ENCODE results near the gene RPL22. TPM values are rescaled to one million over a fixed set of nuclear protein-coding genes. Genes with fewer than 3 reads are reported as not detected.

RPL22 gene
- total RNA-seq, 4 donors from 2014 or later, result 75.5 to 237 (median 192) TPM

- Histone ChIP-seq H3K36me3 (peaks cover 0 to 16% (median 0%) of the 10 kb centered on the region in 3 donors), H3K9me3 (no peaks in the 10 kb centered on the region), H3K27me3 (peaks cover 3 to 59% (median 14%) of the 10 kb centered on the region in 4 donors), H3K27ac (no peak overlapping the region), H3K4me1 (peaks cover 14 to 44% (median 31%) of the 10 kb centered on the region in 3 donors), H3K4me3 (no peak overlapping the region)
- intact Hi-C loops (cut with DNase I), result no loop called here
- no peak for DNase-seq
- TF ChIP-seq POLR2A (IDR thresholded peaks at IDR 0.05), result no peak
- no peak for TF ChIP-seq CTCF (IDR thresholded peaks at IDR 0.05)
- 2 to 6% methylated on average over 5 to 6 of the region's 10 CpGs for WGBS, 2 donors
Observed at GRCh38 chr1:6181347-6181770, 18.0 kb downstream of the RPL22 start.

- TF ChIP-seq POLR2A (IDR thresholded peaks at IDR 0.05) (no peak), CTCF (IDR thresholded peaks at IDR 0.05) (no peak)
- H3K4me1 ChIP-seq, result peaks cover 14 to 42% (median 31%) of the 10 kb centered on the region in 3 donors
- DNase-seq, result no peak
- no peaks in the 10 kb centered on the region for H3K9me3 ChIP-seq
- WGBS, 2 donors, result 3 to 6% methylated on average over 15 to 16 of the region's 36 CpGs
- peaks cover 3 to 65% (median 14%) of the 10 kb centered on the region in 4 donors for H3K27me3 ChIP-seq
- peaks cover 0 to 12% (median 0%) of the 10 kb centered on the region in 3 donors for H3K36me3 ChIP-seq
- intact Hi-C loops (cut with DNase I), result no loop called here
- H3K27ac ChIP-seq, result peak overlapping the region in 1 of 4 donors; percentile 9
- H3K4me3 ChIP-seq, result peak overlapping the region in 2 of 4 donors; percentile 42 to 61
Observed at GRCh38 chr1:6180707-6181311, 18.6 kb downstream of the RPL22 start.

GRCh38 chr1:6180268-6180706 lies 19.1 kb downstream of the RPL22 start, which contains the start of gene CHD5:
Gene CHD5 (minus strand): TSS chr1:6180321. CDS start chr1:6180023, 298 bp downstream.
- DNase-seq, result no peak
- H3K27ac ChIP-seq, result peak within 1 kb of the TSS in 1 of 4 donors; percentile 9
- H3K4me1 ChIP-seq, result peaks cover 14 to 37% (median 31%) of the 10 kb centered on the region in 3 donors
- peak within 1 kb of the TSS in 2 of 4 donors; percentile 42 to 61 for H3K4me3 ChIP-seq
- 0% methylated on average over 1 of the region's 57 CpGs; no CpG with 5 or more reads in 1 of the 2 donors for WGBS, 2 donors
- peaks cover 0 to 7% (median 0%) of the 10 kb centered on the region in 3 donors for H3K36me3 ChIP-seq
- H3K9me3 ChIP-seq, result no peaks in the 10 kb centered on the region
- no peak for TF ChIP-seq POLR2A (IDR thresholded peaks at IDR 0.05)
- TF ChIP-seq CTCF (IDR thresholded peaks at IDR 0.05), result no peak
- intact Hi-C loops (cut with DNase I), result no loop called here
- peaks cover 3 to 70% (median 14%) of the 10 kb centered on the region in 4 donors for H3K27me3 ChIP-seq

- peaks cover 0 to 4% (median 0%) of the 10 kb centered on the region in 3 donors for H3K36me3 ChIP-seq
- H3K4me1 ChIP-seq, result peaks cover 14 to 37% (median 31%) of the 10 kb centered on the region in 3 donors
- no CpG with 5 or more reads among the region's 92 CpGs for WGBS, 2 donors
- intact Hi-C loops (cut with DNase I), result no loop called here
- DNase-seq, result no peak
- peaks cover 3 to 74% (median 14%) of the 10 kb centered on the region in 4 donors for H3K27me3 ChIP-seq
- no peaks in the 10 kb centered on the region for H3K9me3 ChIP-seq
- peak overlapping the region in 2 of 4 donors; percentile 42 to 61 for H3K4me3 ChIP-seq
- H3K27ac ChIP-seq, result no peak overlapping the region
- TF ChIP-seq CTCF (IDR thresholded peaks at IDR 0.05) (no peak), POLR2A (IDR thresholded peaks at IDR 0.05) (no peak)
Observed at GRCh38 chr1:6179564-6180175, 19.7 kb downstream of the RPL22 start.

Data from esophagus squamous epithelium (tissue), 5 donors.